Astrocyte of the cerebellum (primary cell): ENCODE data around the gene FANCD2OS.
"Not testable (repeated sequence)": the region's sequence is repeated elsewhere in the genome, so short reads cannot be mapped to it uniquely, and the experiment has no call there.

Experiments used
- DNase-seq: peaks from one replicate; pipeline ENCODE4 v3.0.0-alpha.2; 2011; ENCODE audit warnings: low read depth
- H3K4me3 ChIP-seq: 2 replicates; pipeline ENCODE4 v1.5.1; 2011; ENCODE audit warnings: mild to moderate bottlenecking, low read depth, low read length, moderate library complexity
- in situ Hi-C: cut with HindIII; loops from 2 replicates; pipeline ENCODE4 v1.10.0; 2017; ENCODE audit warnings: low sequenced_read_pairs
- TF ChIP-seq, protein P1 (sequence below): IDR thresholded peaks from 2 replicates; pipeline ENCODE4 v1.5.1; 2012; ENCODE audit warnings: low read length, low read depth, moderate library complexity, mild to moderate bottlenecking; ENCODE audit errors: missing control alignments

FANCD2OS gene

DNA sequence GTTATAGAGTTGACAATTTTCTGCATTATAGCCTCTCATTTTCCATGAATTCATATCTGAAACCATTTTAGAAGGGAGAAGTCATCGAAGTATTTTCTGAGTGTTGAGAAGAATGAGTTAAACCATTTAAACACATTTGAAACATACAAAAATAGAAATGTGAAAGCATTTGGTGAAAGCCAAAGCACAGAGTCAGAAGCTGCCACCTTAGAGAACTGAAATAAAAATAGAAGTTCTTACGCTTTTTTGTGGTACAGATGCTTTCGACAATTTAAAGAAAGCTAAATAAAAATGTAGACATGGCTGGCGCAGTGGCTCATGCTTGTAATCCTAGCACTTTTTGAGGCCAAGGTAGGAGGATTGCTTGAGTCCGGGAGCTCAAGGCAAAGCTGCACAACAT is 9.0 kb downstream of the FANCD2OS start:
- no peak for DNase-seq
- in situ Hi-C loops = no loop called here
- TF ChIP-seq, protein P1, sequence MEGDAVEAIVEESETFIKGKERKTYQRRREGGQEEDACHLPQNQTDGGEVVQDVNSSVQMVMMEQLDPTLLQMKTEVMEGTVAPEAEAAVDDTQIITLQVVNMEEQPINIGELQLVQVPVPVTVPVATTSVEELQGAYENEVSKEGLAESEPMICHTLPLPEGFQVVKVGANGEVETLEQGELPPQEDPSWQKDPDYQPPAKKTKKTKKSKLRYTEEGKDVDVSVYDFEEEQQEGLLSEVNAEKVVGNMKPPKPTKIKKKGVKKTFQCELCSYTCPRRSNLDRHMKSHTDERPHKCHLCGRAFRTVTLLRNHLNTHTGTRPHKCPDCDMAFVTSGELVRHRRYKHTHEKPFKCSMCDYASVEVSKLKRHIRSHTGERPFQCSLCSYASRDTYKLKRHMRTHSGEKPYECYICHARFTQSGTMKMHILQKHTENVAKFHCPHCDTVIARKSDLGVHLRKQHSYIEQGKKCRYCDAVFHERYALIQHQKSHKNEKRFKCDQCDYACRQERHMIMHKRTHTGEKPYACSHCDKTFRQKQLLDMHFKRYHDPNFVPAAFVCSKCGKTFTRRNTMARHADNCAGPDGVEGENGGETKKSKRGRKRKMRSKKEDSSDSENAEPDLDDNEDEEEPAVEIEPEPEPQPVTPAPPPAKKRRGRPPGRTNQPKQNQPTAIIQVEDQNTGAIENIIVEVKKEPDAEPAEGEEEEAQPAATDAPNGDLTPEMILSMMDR = no peak
- H3K4me3 ChIP-seq = no peak overlapping the region

GRCh38 chr3:10093678-10094077 is 14.4 kb downstream of the FANCD2OS start:
- in situ Hi-C loops = no loop called here
- TF ChIP-seq, protein P1 = no peak
- H3K4me3 ChIP-seq = no peak overlapping the region
- DNase-seq = no peak

- DNase-seq, in situ Hi-C loops, H3K4me3 ChIP-seq: not testable (repeated sequence)
Observed at GRCh38 chr3:10091387-10091786, 16.7 kb downstream of the FANCD2OS start.

DNA sequence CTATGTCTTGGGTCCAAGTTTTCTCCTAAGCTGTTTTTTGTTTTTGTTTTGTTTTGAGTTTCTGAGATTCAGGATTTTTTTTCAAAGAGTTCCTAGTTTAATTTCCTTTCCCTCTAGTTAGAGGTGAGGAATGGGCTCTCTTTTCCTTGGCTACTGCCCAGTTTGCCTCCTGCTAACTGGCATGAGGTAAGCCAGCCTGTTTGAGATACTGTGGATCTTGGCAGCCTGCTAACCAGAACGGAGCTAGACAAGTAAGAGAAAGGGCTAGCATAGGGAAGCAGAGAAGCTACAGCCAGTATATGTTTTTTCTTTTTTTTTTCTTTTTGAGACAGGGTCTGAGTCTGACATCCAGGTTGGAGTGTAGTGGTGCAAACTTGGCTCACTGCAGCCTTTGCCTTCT is 17.3 kb downstream of the FANCD2OS start:
- in situ Hi-C loops, DNase-seq, H3K4me3 ChIP-seq: not testable (repeated sequence)

- H3K4me3 ChIP-seq = no peak overlapping the region
- TF ChIP-seq, protein P1 = no peak
- in situ Hi-C loops = no loop called here
- DNase-seq = no peak
Observed at GRCh38 chr3:10090179-10090578, 17.9 kb downstream of the FANCD2OS start.

DNA sequence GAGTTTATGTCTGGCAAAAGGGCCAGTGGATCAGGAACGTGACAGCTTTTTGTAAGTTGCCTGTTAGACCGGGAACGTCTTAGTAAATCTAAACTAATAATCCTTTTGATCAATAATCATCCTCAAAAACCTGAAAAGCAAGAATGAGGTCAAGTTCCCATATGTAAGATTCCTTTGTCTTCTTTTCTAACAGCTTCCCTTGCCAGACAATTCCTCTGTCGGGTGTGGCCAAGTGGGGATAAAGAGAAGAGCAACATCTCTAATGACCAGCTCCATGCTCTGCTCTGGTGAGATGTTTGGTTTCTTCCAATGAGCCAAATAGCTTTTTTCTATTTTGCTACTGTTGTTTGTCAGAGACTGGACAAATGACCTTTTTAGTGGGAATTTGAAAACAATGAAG is 19.8 kb downstream of the FANCD2OS start:
- no peak for DNase-seq

GRCh38 chr3:10085738-10086137 is 22.3 kb downstream of the FANCD2OS start:
- in situ Hi-C loops = no loop called here
- TF ChIP-seq, protein P1 = no peak
- no peak for DNase-seq
- H3K4me3 ChIP-seq = no peak overlapping the region

More for the DNA sequence above, 19.8 kb downstream of the FANCD2OS start:
- in situ Hi-C loops = no loop called here
- TF ChIP-seq, protein P1 = no peak
- H3K4me3 ChIP-seq = no peak overlapping the region

- no peak for DNase-seq
- TF ChIP-seq, protein P1 = no peak
- in situ Hi-C loops = no loop called here
- H3K4me3 ChIP-seq = no peak overlapping the region
Observed at GRCh38 chr3:10081871-10082270, 26.2 kb downstream of the FANCD2OS start.
